ENCODE results near the gene CCND3.
"Not testable (repeated sequence)": the region's sequence is repeated elsewhere in the genome, so short reads cannot be mapped to it uniquely, and the experiment has no call there.

Gene CCND3

GRCh38 chr6:41947581-41948220, 6.1 kb upstream of the CCND3 start:
- no peak for DNase-seq (ENCODE audit: low read depth in 2 of 2)

DNA sequence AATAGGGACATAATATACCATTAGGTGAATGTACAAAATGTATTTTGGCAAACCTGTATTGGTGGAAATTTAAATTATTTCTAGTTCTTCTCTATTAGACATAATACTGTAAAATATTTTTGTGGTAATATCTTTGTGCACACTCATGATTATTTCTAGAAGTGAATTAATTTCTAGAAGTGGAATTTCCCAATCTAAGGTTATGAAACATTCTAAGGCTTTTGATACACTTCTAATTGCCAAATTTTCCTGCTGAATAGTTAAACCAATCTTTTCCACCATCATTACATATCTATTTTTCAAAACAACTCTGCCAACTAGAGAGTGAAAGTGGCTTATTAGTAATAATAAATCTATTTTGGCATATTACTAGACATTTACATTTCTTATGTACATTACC, 1.8 kb upstream of the CCND3 start:
- no peak for DNase-seq (ENCODE audit: low read depth in 2 of 2)

- DNase-seq (ENCODE audit: low read depth in 2 of 2): not testable (repeated sequence)
These were observed 1.3 kb upstream of the CCND3 start for GRCh38 chr6:41942882-41943281.

DNA sequence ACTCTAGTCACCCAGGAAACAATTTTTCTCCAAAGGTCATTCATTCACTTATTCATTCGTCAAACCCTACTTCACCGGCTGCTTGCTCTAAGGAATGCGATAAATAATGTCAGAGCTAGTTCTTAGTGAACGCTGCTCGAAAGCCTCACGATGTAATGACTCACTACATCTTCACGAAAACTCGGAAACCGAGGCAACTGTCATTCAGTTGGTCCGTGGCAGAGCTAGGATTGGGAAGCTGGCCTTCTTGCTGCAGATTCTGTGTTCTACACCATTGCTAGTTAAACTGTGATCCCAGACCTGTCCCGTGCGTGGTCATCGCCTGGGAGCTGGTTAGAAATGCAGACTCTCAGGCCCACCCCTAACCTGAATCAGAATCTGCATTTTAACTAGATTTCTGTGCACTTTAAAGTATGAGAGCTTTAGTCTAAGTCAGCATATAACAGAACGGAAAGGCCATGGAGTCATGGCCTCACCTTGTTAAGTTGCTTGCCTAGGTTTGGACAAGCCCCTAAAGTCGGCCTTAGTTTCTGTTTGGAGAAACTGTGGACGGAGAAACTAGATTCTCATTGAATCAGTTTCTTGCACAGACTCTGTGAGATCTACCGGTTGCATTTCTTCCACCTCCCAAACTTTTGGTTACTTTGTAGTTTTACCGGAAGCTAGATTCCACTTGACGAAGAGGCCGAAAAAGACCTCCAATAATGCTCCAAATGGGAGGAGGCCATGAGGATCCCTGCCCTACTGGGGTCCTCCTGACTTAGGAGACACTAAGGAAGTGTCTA, 651 bp upstream of the CCND3 start:
- DNase-seq (ENCODE audit: low read depth in 2 of 2): no peak

DNA sequence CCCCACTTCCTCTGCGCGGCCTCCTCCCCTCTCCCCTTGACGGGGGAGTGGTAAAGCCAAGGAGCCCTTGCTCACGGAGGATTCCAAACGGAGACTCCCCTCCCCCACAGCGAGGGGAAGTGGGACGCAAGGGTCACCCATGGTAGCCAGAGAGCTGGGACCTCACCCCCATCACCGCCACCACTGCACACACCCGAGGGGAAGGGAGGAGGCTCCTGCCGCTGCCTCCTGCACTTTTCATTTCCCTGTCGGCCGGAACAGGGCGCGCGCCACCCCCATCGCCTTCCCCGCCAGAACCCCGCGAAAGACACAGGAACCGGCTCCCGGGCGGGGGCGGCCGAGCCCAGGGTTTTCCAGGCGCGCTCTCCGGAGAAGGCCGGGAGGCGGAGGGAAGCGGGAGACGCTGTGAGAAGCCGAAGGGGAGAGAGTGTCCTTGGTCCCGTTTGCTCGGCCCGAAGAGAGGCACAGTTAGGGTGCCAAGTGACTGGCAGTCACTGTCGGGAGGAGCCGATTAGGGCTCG, 789 bp downstream of the CCND3 start:
- DNase-seq (ENCODE audit: low read depth in 2 of 2): peak in 1 of 2 donors; percentile 49

DNA sequence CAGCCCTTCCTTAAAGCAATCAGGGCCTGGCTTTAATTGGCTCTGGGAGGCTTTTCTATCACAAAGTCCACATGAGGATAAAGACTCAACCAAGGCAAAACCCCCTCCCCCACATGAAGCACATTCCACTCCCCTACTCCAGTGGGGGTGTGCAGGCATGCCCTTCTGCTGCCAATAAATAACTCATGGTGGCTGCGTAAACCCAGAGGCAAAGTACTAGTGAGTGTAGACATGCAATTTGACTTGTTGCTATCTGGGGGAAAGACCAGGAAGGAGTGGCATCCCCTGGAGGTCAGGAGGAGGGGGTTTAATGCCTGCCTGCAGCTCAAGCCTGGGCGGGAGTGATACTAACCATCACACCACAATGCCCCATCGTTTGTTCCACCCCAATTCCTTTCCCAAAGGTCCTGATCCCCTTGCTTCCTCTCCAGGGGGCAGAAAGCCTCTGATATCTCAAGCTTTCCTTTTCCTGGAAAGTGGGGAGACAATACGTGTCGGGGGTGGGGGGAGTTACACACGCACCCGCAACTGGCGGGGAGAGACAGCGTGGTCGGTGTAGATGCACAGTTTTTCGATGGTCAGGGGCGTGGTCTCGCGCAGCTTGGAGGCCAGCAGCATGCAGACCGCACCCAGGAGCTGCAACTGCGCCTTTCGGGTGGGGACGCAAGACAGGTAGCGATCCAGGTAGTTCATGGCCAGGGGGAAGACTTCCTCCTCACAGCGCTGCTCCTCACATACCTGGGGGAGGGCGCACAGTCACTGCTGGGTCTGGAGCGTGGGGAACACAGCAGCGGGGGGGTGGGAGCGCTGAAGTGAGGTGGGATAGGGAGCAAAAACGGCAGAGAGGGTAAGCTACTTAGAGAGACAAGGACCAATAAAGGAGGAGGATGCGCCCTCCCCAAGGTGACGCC, 1.5 kb downstream of the CCND3 start:
- peak in 1 of 2 donors; percentile 33 for DNase-seq (ENCODE audit: low read depth in 2 of 2)

- peak in 1 of 2 donors; percentile 36 for DNase-seq (ENCODE audit: low read depth in 2 of 2)
These were observed 2.3 kb downstream of the CCND3 start for GRCh38 chr6:41939176-41939847.

GRCh38 chr6:41938590-41939175, 2.9 kb downstream of the CCND3 start:
- no peak for DNase-seq (ENCODE audit: low read depth in 2 of 2)

DNA sequence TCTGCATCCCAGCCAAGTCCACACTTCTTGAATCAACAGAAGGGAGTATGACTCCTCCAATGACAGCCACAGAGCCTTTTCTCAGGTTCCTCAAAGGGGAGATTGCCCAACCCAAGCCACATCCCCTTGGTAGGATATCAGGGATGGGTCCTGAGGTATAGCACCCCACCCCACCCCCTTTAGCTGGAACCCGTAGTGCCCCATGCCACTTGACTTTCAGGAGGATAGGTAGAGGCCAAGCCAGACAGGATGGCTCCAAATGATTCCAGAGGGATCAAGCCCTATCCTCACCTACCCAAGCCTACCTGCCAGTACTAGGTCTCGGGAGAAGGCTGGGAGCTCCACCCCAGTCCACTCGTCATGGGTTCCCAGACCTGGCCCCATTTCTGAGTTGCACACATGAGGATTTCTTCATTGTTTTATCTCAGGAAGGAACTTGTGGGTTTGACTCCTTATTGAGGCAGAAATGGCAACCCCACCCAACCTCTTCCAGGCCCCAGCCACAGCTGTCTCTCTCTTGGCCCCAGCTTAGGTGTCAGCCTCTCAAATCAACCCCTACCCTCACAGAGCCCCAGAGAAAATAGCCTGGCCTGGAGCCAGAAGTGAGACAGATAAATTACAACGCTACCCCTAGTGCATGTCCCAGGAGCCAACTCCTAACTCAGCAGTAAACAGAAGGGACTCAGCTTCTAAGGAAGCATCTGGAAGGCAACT, 3.6 kb downstream of the CCND3 start:
- DNase-seq (ENCODE audit: low read depth in 2 of 2): no peak

DNA sequence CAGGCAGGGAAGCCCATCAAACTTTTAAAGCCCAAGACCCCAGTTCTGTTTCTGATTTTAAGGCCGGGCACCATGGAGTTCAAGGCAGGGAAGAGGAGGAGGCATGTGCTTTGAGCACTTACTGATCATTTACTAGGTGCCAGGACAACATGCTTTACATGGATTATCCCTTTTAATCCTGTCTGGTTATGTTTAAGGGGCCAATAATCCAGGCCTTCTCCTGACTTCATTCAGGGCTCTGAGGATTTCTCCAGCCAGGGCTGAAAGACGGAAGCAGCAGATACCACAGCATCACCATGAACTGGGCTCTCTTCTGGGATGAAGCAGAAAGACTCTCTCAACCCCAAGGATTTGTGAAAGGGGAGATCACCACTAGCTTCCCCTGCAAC, 4.1 kb downstream of the CCND3 start:
- no peak for DNase-seq (ENCODE audit: low read depth in 2 of 2)

- DNase-seq (ENCODE audit: low read depth in 2 of 2): peak; percentile 44 to 69
These were observed 5.4 kb downstream of the CCND3 start for GRCh38 chr6:41936073-41936837.

GRCh38 chr6:41935685-41936072, 5.9 kb downstream of the CCND3 start:
- no peak for DNase-seq (ENCODE audit: low read depth in 2 of 2)

- no peak for DNase-seq (ENCODE audit: low read depth in 2 of 2)
These were observed 6.4 kb downstream of the CCND3 start for GRCh38 chr6:41935193-41935574.

DNA sequence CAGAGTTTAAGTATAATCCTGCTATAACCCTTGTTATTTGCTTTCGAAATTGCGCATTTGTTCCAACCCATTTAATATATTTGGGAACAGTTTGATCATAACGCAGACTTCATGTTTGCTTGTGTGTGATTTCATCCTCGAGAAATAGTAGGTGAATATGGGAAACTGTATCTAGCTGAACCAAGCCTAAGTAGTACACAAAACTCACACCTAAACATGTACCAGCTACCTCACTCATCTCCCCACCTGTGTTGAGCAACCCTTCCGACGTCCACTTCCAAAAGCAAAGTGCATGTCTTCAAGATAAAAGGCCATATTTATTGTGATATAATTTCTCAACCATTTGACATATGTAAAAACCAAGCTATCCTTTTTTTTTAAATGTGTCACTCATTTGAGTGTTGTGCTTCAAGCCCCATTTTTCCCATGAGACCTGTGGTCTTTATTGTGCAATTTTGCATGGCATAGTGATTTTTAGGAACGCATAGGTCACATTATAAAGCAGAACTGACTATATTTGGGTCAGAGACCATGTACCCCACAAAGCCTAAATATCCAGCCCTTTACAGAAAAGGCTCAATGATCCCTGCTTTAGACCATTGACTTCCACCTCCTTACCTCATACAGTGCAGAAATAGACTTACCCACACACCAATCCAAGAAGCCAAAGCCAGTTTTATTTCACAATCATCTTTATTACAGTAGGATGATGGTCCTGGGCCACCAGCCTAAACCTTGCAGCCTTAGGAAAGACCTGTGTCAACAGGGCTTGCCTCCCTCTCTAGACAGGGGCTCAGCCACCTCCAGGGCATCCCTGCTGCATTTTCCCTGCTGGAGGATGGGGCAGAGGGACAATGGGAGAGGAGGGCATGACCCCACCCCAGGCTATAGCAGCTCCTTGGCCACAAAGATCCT, 7.1 kb downstream of the CCND3 start:
- DNase-seq (ENCODE audit: low read depth in 2 of 2): no peak

DNA sequence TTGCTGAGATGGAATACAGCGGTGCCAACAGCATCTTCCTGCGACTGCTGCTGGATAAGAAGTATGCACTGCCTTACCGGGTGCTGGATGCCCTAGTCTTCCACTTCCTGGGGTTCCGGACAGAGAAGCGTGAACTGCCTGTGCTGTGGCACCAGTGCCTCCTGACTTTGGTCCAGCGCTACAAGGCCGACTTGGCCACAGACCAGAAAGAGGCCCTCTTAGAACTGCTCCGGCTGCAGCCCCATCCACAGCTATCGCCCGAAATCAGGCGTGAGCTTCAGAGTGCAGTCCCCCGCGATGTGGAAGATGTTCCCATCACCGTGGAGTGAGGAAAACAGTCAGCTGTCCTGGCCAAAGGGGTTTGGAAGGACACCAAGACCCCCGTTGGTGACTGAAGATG, 9.2 kb downstream of the CCND3 start:
- DNase-seq (ENCODE audit: low read depth in 2 of 2): no peak

DNA sequence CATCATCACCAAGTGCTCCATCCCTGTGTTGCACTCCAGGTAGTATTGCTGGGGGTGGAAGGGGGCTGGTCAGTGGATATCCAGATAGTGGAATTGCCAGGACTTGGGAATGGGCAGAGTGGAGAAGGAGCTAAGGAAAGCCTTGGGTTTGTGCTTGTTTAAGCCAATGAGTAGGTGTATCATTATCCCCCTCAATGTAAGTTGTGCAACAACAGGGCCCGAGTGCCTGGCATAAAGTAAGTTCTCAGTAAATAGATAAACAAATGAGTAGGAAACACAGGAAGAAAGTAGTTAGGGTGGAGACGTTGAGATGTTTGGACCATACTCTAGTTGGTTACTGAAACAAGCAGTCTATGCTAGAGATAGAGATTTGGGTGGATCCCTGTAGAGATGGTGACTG, 9.8 kb downstream of the CCND3 start:
- no peak for DNase-seq (ENCODE audit: low read depth in 2 of 2)

- no peak for DNase-seq (ENCODE audit: low read depth in 2 of 2)
These were observed 11.7 kb downstream of the CCND3 start for GRCh38 chr6:41929924-41930323.

DNA sequence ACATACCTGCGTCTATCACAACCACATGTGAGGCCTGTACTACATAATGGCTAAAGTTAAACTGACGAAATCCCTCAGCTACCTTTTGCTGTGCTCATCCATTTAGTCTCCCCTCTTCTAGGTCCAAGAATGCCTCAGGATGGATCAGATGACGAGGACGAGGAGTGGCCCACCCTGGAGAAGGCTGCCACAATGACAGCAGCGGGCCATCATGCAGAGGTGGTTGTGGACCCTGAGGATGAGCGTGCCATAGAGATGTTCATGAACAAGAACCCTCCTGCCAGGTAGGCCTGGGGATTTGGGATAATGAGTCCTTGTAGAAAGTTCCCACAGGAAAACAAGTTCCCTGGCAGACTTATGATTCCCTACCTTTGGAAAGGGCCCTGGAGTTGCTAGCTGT, 14.4 kb downstream of the CCND3 start:
- DNase-seq (ENCODE audit: low read depth in 2 of 2): no peak

GRCh38 chr6:41922154-41922553, 19.5 kb downstream of the CCND3 start:
- DNase-seq (ENCODE audit: low read depth in 2 of 2): no peak
